Measurements from ENCODE around the gene ZNRF2.

GRCh38 chr7:30273552-30273951, 10.8 kb upstream of the ZNRF2 start:
- TF ChIP-seq, protein P1, sequence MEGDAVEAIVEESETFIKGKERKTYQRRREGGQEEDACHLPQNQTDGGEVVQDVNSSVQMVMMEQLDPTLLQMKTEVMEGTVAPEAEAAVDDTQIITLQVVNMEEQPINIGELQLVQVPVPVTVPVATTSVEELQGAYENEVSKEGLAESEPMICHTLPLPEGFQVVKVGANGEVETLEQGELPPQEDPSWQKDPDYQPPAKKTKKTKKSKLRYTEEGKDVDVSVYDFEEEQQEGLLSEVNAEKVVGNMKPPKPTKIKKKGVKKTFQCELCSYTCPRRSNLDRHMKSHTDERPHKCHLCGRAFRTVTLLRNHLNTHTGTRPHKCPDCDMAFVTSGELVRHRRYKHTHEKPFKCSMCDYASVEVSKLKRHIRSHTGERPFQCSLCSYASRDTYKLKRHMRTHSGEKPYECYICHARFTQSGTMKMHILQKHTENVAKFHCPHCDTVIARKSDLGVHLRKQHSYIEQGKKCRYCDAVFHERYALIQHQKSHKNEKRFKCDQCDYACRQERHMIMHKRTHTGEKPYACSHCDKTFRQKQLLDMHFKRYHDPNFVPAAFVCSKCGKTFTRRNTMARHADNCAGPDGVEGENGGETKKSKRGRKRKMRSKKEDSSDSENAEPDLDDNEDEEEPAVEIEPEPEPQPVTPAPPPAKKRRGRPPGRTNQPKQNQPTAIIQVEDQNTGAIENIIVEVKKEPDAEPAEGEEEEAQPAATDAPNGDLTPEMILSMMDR (IDR thresholded peaks at IDR 0.05; ENCODE audit: poor library complexity), result no peak
- TF ChIP-seq EZH2phosphoT487 (IDR thresholded peaks at IDR 0.05; ENCODE audit: low read depth, severe bottlenecking, unreplicated experiment), result no peak
